DND-41 (cell line): ENCODE results near the gene RGS12.

Experiments
- ATAC-seq: fragments of 200-7000 bp; cut with Tn5 transposase; 3 replicates; pipeline ENCODE4 v1.9.1; 2021; ENCODE audit warnings: low read depth; ENCODE audit not compliant: insufficient read depth
- DNase-seq: peaks from one replicate; pipeline ENCODE4 v3.0.0-alpha.2; 2020
- H2AFZ ChIP-seq: 2 replicates; pipeline ENCODE4 v1.6.0; 2012; ENCODE audit warnings: low read depth, low read length
- H3K27ac ChIP-seq: 2 replicates; pipeline ENCODE4 v1.5.1; 2012; ENCODE audit warnings: low read length, inconsistent platforms
- H3K27me3 ChIP-seq: fragments of 200-600 bp; sonication (generic); 2 replicates; pipeline ENCODE4 v1.6.0; 2012; ENCODE audit warnings: low read length, mild to moderate bottlenecking, inconsistent platforms; ENCODE audit not compliant: insufficient read depth, poor library complexity
- H3K36me3 ChIP-seq: 2 replicates; pipeline ENCODE4 v1.5.1; 2012; ENCODE audit warnings: low read length, inconsistent platforms; ENCODE audit not compliant: insufficient read depth
- H3K4me1 ChIP-seq: 2 replicates; pipeline ENCODE4 v1.5.1; 2012; ENCODE audit warnings: mild to moderate bottlenecking, low read length; ENCODE audit not compliant: insufficient read depth
- H3K4me2 ChIP-seq: 2 replicates; pipeline ENCODE4 v1.6.0; 2012; ENCODE audit warnings: mild to moderate bottlenecking, moderate library complexity, low read length, inconsistent platforms; ENCODE audit not compliant: insufficient read depth
- H3K4me3 ChIP-seq, 2 experiments: fragments of 200-600 bp in 1 of 2; shearing (Covaris generic) in 1 of 2; 2 replicates each; pipeline ENCODE4 v1.5.1; 2012 to 2016; ENCODE audit warnings: inconsistent platforms in 2 of 2, low read length in 2 of 2, mild to moderate bottlenecking in 2 of 2, low read depth in 1 of 2, moderate library complexity in 1 of 2
- H3K79me2 ChIP-seq: 2 replicates; pipeline ENCODE4 v1.6.0; 2012; ENCODE audit warnings: low read length, inconsistent platforms; ENCODE audit not compliant: insufficient read depth
- H3K9ac ChIP-seq: 2 replicates; pipeline ENCODE4 v1.6.0; 2012; ENCODE audit warnings: low read depth, mild to moderate bottlenecking, inconsistent platforms, low read length, moderate library complexity
- H3K9me3 ChIP-seq: 2 replicates; pipeline ENCODE4 v1.5.1; 2012; ENCODE audit warnings: low read length, moderate library complexity, mild to moderate bottlenecking, inconsistent platforms; ENCODE audit not compliant: insufficient read depth, severe bottlenecking
- H4K20me1 ChIP-seq: 2 replicates; pipeline ENCODE4 v1.6.0; 2012; ENCODE audit warnings: low read length; ENCODE audit not compliant: insufficient read depth
- CTCF ChIP-seq: IDR thresholded peaks from 2 replicates; pipeline ENCODE4 v1.5.1; 2012; ENCODE audit warnings: borderline replicate concordance, low read length, moderate library complexity, mild to moderate bottlenecking; ENCODE audit not compliant: poor library complexity, severe bottlenecking; ENCODE audit errors: extremely low read depth
- EZH2 ChIP-seq: IDR thresholded peaks from 3 replicates; pipeline ENCODE4 v1.6.1; 2012; ENCODE audit warnings: borderline replicate concordance, low read depth, mild to moderate bottlenecking, moderate library complexity, low read length, inconsistent platforms; ENCODE audit not compliant: severe bottlenecking

The RGS12 gene

GRCh38 chr4:3307891-3308575 is 15.2 kb downstream of the RGS12 start:
- DNase-seq = no peak
- Histone ChIP-seq H3K36me3 (no peaks in the 10 kb centered on the region), H3K4me3 (no peak overlapping the region), H3K9me3 (no peaks in the 10 kb centered on the region), H4K20me1 (peaks cover 88% of the 10 kb centered on the region), H3K4me1 (peaks cover 3% of the 10 kb centered on the region), H3K9ac (no peak overlapping the region), H3K4me2 (no peak overlapping the region), H3K27ac (no peak overlapping the region), H2AFZ (no peak overlapping the region), H3K27me3 (peaks cover 49% of the 10 kb centered on the region), H3K79me2 (no peaks in the 10 kb centered on the region)
- no peak for ATAC-seq
- TF ChIP-seq CTCF = no peak

GRCh38 chr4:3308691-3309090 is 15.9 kb downstream of the RGS12 start:
- Histone ChIP-seq H3K27ac (no peak overlapping the region), H3K9me3 (no peaks in the 10 kb centered on the region), H3K9ac (no peak overlapping the region), H3K79me2 (no peaks in the 10 kb centered on the region), H3K36me3 (no peaks in the 10 kb centered on the region), H3K4me1 (no peaks in the 10 kb centered on the region), H3K4me3 (no peak overlapping the region), H3K4me2 (no peak overlapping the region), H3K27me3 (peaks cover 43% of the 10 kb centered on the region), H2AFZ (no peak overlapping the region), H4K20me1 (peaks cover 88% of the 10 kb centered on the region)
- no peak for DNase-seq
- no peak for ATAC-seq
- TF ChIP-seq CTCF (no peak), EZH2 (no peak)

GRCh38 chr4:3310301-3311094 is 17.7 kb downstream of the RGS12 start:
- ATAC-seq (no peak), DNase-seq (no peak)
- Histone ChIP-seq H3K4me1 (no peaks in the 10 kb centered on the region), H2AFZ (no peak overlapping the region), H3K79me2 (no peaks in the 10 kb centered on the region), H3K27me3 (peaks cover 25% of the 10 kb centered on the region), H3K9ac (no peak overlapping the region), H3K27ac (no peak overlapping the region), H4K20me1 (peaks cover 72% of the 10 kb centered on the region), H3K9me3 (no peaks in the 10 kb centered on the region), H3K4me3 (no peak overlapping the region), H3K36me3 (no peaks in the 10 kb centered on the region), H3K4me2 (no peak overlapping the region)
- TF ChIP-seq EZH2 = no peak
- no peak for TF ChIP-seq CTCF
